ENCODE results near the gene MCHR1. TPM values are rescaled to one million over a fixed set of nuclear protein-coding genes. Genes with fewer than 3 reads are reported as not detected.

The MCHR1 gene
- total RNA-seq, 2 experiments from 2014 or later = not detected

GRCh38 chr22:40668611-40669411 lies 10.5 kb upstream of the MCHR1 start:
- H3K4me3 Mint-ChIP-seq = no peak overlapping the region

DNA sequence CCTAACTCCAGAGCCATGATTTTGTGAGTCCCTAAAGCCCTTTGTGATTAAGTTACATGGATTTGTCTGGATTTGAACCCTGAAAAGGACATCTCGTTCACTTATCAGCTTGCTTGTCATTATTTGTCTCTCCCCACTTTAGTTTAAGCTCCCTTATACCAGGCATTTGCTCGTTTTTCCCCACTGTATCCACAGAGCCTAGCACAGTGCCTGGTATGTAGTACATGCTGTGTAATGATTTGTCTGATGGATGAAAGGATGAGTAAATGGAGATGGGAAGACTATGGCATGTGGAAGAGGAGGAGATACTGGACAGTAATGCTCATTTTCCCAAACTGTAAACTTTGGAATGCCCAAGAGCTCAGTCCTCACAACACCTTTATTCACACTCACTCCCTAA lies 9.2 kb upstream of the MCHR1 start:
- no peak overlapping the region for H3K4me3 Mint-ChIP-seq
- H3K4me1 Mint-ChIP-seq (ENCODE audit: low read depth) = peaks cover 19% of the 10 kb centered on the region
- ATAC-seq (no peak), DNase-seq (no peak)
- no peaks in the 10 kb centered on the region for H3K27me3 Mint-ChIP-seq
- no peaks in the 10 kb centered on the region for H3K36me3 Mint-ChIP-seq (ENCODE audit: low read depth)
- ChIA-PET POLR2A (interaction anchor here (1.1 kb wide), 1 partner anchor 12 kb away, joined by 3 read pairs; no protein-coding TSS in a partner anchor), CTCF (interaction anchor here (0.9 kb wide), 1 partner anchor 23 kb away, joined by 3 read pairs; no protein-coding TSS in a partner anchor)
- H3K9me3 Mint-ChIP-seq = no peaks in the 10 kb centered on the region
- TF ChIP-seq CTCF (IDR thresholded peaks at IDR 0.05) = no peak
- intact Hi-C loops (cut with micrococcal nuclease) = no loop called here
- H3K27ac Mint-ChIP-seq = peak overlapping the region; percentile 8

More at GRCh38 chr22:40668611-40669411, 10.5 kb upstream of the MCHR1 start:
- Mint-ChIP-seq H3K4me1 (ENCODE audit: low read depth) (peaks cover 19% of the 10 kb centered on the region), H3K27me3 (no peaks in the 10 kb centered on the region), H3K27ac (peak overlapping the region; percentile 66), H3K36me3 (ENCODE audit: low read depth) (no peaks in the 10 kb centered on the region), H3K9me3 (no peaks in the 10 kb centered on the region)
- DNase-seq = peak; percentile 33
- CTCF ChIA-PET = interaction anchor here (1.7 kb wide), 1 partner anchor 14 kb away, joined by 7 read pairs; no protein-coding TSS in a partner anchor
- POLR2A ChIA-PET = interaction anchor here (0.6 kb wide), 1 partner anchor 98 kb away, joined by 3 read pairs; no protein-coding TSS in a partner anchor
- peak; percentile 87 for ATAC-seq
- intact Hi-C loops (cut with micrococcal nuclease) = no loop called here
- TF ChIP-seq CTCF (IDR thresholded peaks at IDR 0.05) = no peak

DNA sequence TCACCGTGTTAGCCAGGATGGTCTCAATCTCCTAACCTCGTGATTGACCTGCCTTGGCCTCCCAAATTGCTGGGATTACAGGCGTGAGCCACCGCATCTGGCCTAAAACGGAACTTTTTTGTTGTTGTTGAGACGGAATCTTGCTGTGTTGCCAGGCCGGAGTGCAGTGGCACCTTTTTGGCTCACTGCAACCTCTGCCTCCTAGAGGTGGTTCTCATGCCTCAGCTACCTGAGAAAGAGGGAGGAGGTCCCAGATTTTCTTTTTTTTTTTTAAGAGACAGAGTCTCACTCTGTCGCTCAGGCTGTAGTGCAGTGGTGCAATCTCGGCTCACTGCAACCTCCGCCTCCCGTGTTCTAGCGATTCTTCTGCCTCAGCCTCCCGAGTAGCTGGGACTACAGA lies 7.9 kb upstream of the MCHR1 start:
- H3K4me1 Mint-ChIP-seq (ENCODE audit: low read depth) = peaks cover 19% of the 10 kb centered on the region
- CTCF ChIA-PET = interaction anchor here (0.9 kb wide), 1 partner anchor 11 kb away, joined by 3 read pairs; no protein-coding TSS in a partner anchor
- no peaks in the 10 kb centered on the region for H3K9me3 Mint-ChIP-seq
- no peak for TF ChIP-seq CTCF (IDR thresholded peaks at IDR 0.05)
- no peak overlapping the region for H3K27ac Mint-ChIP-seq
- DNase-seq (no peak), ATAC-seq (no peak)
- H3K27me3 Mint-ChIP-seq = no peaks in the 10 kb centered on the region
- intact Hi-C loops (cut with micrococcal nuclease) = no loop called here
- no peak overlapping the region for H3K4me3 Mint-ChIP-seq
- POLR2A ChIA-PET = interaction anchor here (1.1 kb wide), 1 partner anchor 78 kb away, joined by 3 read pairs; no protein-coding TSS in a partner anchor
- no peaks in the 10 kb centered on the region for H3K36me3 Mint-ChIP-seq (ENCODE audit: low read depth)

GRCh38 chr22:40671796-40672360 lies 7.4 kb upstream of the MCHR1 start:
- Mint-ChIP-seq H3K4me3 (no peak overlapping the region), H3K9me3 (no peaks in the 10 kb centered on the region), H3K36me3 (ENCODE audit: low read depth) (no peaks in the 10 kb centered on the region), H3K27ac (no peak overlapping the region), H3K4me1 (ENCODE audit: low read depth) (peaks cover 19% of the 10 kb centered on the region), H3K27me3 (no peaks in the 10 kb centered on the region)
- TF ChIP-seq CTCF (IDR thresholded peaks at IDR 0.05) = no peak
- ChIA-PET POLR2A (interaction anchor here (1.1 kb wide), 1 partner anchor 78 kb away, joined by 3 read pairs; no protein-coding TSS in a partner anchor), CTCF (interaction anchor here (0.9 kb wide), 1 partner anchor 11 kb away, joined by 3 read pairs; no protein-coding TSS in a partner anchor)
- DNase-seq (no peak), ATAC-seq (no peak)
- intact Hi-C loops (cut with micrococcal nuclease) = no loop called here

- no peak overlapping the region for H3K4me3 Mint-ChIP-seq
- CTCF ChIA-PET = no interaction called here
- H3K9me3 Mint-ChIP-seq = no peaks in the 10 kb centered on the region
- no peak for TF ChIP-seq CTCF (IDR thresholded peaks at IDR 0.05)
- POLR2A ChIA-PET = no interaction called here
- intact Hi-C loops (cut with micrococcal nuclease) = no loop called here
- no peak overlapping the region for H3K27ac Mint-ChIP-seq
- peaks cover 17% of the 10 kb centered on the region for H3K4me1 Mint-ChIP-seq (ENCODE audit: low read depth)
- DNase-seq (no peak), ATAC-seq (no peak)
- H3K27me3 Mint-ChIP-seq = no peaks in the 10 kb centered on the region
- H3K36me3 Mint-ChIP-seq (ENCODE audit: low read depth) = no peaks in the 10 kb centered on the region
Measured at GRCh38 chr22:40673017-40673416, 6.3 kb upstream of the MCHR1 start.
